AG10803 (cell line): Measurements from ENCODE around the gene ALLC.

Experiments
- DNase-seq: peaks from one replicate; pipeline ENCODE4 v3.0.0; 2010; ENCODE audit warnings: low read depth
- H3K4me3 ChIP-seq: 2 replicates; pipeline ENCODE4 v1.5.1; 2011; ENCODE audit warnings: mild to moderate bottlenecking, low read length, control low read depth
- CTCF ChIP-seq: conservative IDR thresholded peaks from 2 replicates; pipeline ENCODE4 v1.5.1; 2011; ENCODE audit warnings: mild to moderate bottlenecking, low read length, control low read depth, inconsistent platforms

The ALLC gene

GRCh38 chr2:3677436-3677835 lies 19.4 kb downstream of the ALLC start:
- H3K4me3 ChIP-seq: no peak overlapping the region
- no peak for DNase-seq
- TF ChIP-seq CTCF: no peak

DNA sequence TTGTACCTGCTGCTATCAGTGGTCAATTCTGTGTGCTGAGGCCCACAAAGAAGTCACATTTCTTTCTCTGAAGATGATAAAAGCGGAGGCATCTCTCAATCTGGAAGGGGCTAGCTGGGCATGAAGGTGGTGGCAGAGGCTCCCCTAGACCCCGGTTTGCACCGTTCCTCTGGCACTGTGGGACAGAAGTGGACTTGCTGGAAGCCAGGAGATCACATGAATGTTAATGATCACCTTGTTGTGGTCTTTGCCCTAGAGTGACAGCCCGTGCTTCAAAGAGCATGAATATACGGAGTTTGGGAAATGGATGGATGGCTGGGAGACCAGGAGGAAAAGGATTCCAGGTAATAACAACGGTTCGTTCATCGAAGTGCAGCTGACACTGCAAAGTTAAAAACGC lies 20.2 kb downstream of the ALLC start:
- DNase-seq: no peak
- no peak for TF ChIP-seq CTCF

GRCh38 chr2:3679180-3679579 lies 21.2 kb downstream of the ALLC start:
- TF ChIP-seq CTCF: no peak
- DNase-seq: no peak
- H3K4me3 ChIP-seq: no peak overlapping the region

More for the DNA sequence above, 20.2 kb downstream of the ALLC start:
- no peak overlapping the region for H3K4me3 ChIP-seq

GRCh38 chr2:3679616-3680393 lies 21.8 kb downstream of the ALLC start:
- no peak overlapping the region for H3K4me3 ChIP-seq
- no peak for TF ChIP-seq CTCF
- no peak for DNase-seq

GRCh38 chr2:3680548-3681345 lies 22.7 kb downstream of the ALLC start:
- DNase-seq: no peak
- H3K4me3 ChIP-seq: no peak overlapping the region
- no peak for TF ChIP-seq CTCF

- no peak for TF ChIP-seq CTCF
- H3K4me3 ChIP-seq: no peak overlapping the region
- no peak for DNase-seq
Measured at GRCh38 chr2:3681625-3682024, 23.6 kb downstream of the ALLC start.

DNA sequence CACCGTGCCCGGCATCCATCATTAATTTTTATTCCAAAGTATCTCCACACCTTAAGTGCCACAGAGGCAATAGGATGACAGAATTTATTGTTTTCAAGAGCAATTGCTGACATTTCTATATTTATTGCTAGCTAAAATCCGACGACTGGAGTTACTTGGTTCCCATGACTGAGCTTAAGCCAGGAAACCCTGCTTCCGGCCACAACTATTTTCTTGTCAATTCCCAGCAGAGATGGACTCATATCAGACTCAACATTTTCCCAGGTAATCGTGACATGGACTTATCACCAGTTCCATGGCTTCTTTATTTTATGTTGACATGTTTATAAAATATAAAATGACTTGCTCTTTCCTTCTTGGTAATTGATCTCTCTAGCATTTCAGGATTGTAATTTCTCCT lies 24.8 kb downstream of the ALLC start:
- no peak overlapping the region for H3K4me3 ChIP-seq
- TF ChIP-seq CTCF: no peak
- DNase-seq: no peak
